GM21367 (cell line): ENCODE data around the gene BGN.

Experiments
- ATAC-seq: cut with Tn5 transposase; IDR thresholded peaks from one replicate; pipeline ENCODE4 v1.9.1; 2021; ENCODE audit not compliant: unreplicated experiment

The BGN gene

DNA sequence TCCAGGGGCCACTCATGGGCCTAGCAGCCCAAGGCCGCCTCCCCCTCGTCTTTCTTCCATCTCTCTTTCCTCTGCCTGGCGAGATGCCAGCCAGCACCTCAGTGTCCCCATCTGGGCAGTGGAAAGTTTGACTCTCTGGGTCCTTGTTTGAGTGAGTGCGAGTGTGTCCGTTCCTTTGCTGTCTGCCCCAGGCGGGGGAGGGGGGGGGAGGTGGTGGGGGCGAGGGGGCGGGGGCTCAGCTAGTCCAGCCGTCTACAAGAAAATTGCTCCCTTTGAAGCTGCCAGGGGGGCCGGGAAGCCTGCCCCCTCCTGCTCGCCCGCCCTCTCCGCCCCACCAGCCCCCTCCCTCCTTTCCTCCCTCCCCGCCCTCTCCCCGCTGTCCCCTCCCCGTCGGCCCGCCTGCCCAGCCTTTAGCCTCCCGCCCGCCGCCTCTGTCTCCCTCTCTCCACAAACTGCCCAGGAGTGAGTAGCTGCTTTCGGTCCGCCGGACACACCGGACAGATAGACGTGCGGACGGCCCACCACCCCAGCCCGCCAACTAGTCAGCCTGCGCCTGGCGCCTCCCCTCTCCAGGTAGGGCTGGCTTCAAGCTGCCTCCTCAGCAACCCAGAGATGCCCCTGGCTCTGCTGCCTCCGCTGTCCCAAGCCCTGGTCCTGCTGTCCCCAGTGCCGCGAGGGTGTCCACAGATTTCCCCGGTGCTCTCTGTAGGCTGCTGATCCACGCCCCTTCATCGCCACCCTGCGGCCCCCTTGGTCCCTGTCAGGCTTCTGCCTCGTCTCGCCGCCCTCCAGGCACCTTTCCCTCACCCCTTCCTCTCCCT, at the start of gene BGN:
Gene BGN, plus strand, starts transcription at position 440 of the 821 bp plus-strand sequence. CDS start 9,652 bp downstream, outside the sequence.
- ATAC-seq, result no peak

DNA sequence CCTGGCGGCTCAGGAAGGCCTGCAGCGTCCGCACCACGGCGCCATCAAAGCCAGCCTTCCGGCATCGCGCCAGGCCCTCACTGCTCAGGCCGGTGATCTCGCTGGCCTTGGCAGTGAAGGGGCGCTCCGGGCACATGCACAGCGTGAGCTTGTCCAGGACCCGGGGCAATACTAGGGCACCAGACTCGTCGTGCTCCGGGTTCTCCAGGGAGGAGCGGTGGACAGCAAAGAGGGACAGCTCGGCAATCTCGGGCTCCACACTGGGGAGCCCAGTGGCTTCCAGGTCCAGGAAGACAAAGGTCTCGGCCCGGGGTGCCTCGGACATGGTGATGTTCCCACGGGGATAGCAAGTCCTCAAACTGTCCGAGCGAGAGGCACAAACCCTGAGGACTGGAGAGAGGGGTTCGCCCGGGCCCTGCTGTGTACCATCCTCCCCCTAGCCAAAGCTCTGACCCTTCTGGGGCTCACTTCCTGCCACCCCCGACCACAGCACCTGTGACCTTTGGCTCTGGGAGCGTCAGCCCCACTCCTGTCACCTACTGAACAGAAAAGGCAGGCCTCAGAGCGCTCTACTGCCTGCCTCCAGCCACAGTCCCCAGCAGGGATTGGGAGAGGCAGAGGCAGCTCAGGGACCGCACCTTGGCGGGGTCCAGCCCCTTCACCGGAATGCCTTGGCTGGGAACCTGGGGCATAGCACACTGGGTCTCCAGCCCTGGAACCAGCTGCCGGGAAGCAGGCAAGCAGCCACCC, 49.5 kb upstream of the BGN start:
- no peak for ATAC-seq

DNA sequence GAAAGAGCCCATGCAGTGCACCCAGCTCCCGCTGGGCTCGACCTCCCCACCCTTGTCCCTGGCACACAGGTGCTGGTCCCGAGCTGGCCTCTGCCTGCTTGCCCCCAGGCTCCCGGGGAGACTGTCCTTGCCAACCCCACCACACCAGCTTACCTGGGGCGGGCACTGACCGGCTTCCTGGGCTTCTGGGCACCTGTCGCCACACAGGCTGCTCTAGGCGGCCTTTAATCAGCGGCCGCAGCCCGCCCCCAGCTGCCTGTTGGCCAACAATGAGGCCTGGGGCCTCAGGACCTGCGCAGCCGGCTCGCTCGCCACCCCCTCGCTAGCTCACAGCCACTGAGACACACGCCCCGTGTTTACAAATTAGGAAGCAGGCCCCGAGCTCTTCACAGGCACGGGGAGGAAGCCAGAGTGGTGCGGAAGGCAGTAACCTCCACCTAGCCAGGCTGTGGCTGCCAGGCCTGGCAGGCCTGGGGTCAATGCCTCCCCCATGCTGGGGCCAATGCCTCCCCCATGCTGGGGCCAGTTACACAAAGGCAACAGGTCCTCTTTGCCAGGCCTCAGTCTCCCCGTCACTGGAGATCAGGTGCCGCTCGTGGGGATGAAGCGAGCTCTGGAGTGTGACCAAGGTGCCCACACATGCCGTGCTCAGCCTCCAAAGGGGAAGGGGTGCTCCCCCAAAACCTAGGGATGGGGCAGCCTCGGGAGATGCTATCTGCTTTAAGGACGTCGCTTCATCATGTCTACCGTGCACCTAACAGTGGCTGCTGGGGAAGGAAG, 48.7 kb upstream of the BGN start, which contains the start of gene TREX2:
Gene TREX2, minus strand, starts transcription at position 201 of the 780 bp plus-strand sequence. CDS start 626 bp downstream, outside the sequence.
- ATAC-seq, result no peak

DNA sequence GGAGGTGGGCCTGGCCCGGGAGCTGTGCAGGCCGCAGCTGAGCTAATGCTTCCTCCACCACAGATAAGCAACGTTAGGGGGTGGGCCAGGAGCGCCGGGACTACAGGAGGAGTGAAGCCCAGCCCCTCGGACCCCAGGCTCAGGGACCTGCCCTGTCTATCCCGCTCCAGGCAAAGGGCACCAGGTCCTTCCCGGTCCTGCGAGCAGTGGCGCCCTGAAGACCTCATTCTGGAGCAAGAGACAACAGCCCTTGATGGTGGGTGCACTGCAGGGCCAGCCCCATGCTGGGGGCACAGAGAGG, 48.2 kb upstream of the BGN start:
- ATAC-seq, result no peak

DNA sequence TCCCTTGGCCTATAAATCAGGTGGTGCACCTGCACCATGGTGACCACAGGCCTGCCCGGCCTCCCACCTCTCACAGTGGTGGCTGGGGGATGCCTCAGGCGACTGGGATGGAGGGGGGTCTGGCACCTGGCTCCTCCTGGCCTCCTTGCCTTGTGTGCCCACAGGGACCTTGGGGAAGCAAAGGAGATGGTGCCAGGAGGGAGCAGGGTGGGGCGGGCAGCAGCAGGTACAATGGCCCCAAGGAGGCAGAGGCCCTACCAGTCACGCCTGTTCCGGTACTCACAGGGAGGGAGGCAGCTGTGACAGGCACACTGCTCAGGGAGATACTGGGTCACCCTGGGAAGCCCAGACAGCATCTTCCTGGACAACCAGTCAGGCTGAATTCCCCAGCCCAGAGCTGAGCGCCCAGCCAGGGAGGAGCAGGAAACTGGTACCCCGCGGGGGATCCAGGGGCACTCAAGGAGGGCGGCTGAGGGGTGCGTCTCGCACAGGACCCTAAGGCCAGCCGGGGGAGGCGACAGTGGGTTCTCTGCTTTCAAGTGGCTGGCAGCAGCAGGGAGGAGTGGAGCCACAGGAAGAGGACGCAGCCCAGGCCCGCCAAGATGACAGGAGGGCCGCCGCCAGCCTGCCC, 47.7 kb upstream of the BGN start:
- ATAC-seq, result no peak

DNA sequence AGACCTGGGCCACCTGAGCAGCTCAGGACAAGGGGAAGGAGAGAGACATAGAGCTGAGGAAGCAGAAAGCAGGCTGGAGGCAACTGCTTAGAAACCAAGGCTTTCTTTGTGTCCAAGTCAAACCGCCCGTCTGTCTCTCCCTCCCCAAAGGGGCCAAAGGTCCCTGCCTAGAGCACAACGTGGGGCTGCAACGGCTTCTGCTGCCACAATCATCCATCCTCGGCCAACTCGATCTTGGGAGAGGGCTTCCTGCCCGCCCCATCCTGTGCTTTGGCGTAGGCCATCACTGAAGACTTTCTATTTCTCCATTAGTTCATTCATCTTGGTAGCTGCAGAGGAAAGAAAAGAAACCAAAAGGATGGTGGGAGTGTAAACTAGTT, 47.2 kb upstream of the BGN start:
- no peak for ATAC-seq

DNA sequence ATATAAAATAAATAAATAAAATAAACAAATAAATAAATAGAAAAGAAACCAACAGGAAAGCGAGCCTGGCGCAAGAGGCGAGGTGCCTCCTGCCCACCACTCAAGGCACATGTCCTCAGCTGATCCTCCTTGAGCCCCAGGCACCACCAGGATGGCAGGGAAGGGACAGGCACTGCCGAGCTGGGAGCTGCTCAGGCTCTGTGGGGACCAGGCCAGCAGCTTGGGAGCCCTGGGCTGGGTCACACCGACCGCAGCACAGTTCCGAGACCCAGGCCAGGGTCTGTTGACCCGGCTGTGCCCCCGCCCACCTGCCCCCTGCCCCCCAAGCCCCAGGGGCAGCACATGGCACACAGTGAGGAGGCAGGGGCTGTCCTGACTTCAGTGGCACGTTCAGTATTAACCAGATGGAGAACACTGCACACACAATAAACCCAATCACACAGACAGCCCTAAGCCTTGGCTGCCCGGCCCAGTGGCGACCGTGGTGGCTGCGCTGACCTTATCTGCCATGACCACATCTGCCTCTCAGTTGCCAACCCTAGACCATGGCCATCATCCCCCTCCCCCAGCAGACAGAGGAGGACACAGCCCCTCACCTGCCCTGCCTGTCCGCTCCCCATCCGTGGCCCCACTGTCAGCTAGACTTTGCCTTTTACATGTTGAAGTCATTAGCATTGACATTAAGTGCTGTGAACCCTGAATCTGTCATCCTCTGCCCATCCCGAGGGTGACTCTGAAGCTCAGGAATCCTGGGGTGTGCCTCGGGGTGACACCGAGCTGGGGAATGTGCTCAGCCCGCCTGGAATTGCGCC, 46.0 kb upstream of the BGN start:
- ATAC-seq, result no peak

DNA sequence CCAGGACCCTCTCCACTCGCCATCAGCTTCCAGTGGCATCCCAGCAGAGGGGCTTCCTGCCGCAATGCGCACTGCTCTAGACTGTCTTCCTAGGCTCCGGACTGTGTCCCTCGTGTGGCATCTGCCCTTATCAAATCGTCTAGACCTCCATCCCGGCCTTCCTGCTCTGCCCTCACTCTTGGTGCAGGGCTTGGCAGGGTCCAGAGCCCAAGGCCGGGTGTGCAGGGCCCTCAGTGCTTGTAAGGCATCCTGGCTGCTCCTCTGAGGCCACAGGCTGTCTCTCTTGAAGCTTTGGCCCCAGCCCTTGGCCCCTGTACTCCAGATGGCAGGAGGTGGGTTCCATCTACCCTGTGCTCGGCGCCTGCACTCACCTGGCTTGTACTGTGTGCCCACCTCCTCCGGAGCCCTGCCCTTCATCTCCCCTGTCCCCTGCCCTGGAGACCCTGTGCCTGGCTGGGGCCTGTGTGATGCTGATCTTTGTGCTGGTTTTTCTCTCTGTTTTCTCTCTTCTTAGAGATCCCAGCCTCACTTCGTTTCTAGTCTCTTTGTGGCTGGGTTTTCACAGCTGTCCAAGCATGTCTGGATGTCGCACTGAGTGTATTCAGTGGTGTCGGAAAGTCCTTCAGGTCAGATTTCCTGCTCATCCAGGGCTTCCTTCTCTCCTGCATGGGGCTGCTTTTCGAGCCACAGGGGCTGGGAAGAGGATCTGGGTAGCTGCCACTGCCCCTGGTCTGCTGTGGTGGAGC, 45.2 kb upstream of the BGN start:
- no peak for ATAC-seq

DNA sequence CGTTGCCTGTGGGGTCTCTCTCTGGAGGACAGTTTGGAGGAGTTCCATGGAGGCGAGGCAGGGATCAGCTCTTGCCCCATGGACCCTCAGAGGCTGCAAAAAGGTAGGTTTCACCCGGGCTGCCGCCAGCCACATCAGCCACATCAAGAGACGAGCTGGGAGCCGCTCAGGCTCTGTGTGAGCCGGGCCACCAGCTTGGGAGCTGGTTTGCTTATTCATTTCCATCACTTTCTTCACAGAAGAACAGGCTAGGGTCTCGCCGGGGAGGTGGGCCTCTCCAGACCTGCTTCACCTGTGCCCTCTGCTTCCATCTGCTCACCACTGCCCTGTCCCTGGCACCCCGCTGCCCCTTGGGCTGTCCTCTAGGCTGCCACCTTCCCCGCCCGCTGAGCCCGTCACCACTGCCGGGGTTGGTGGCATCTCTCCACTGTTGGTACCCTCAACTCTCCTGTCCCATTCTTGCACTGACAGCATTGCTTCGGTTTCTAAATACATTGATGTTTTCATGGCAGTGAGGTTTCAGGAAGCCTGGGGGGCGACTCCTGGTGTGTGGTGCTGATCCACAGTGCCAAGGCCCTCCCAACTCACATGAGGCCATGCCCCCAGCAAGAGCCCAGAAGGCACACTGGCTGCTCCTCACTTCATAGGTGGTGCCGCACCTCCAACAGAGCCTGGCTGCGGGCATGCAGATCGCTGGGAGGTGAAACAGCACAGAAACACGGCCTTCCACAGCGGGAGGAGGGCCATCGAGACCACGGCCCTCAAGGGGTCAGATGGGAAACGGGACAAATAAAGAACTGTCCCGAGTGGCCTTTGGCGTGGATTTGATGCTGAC, 44.4 kb upstream of the BGN start:
- no peak for ATAC-seq

DNA sequence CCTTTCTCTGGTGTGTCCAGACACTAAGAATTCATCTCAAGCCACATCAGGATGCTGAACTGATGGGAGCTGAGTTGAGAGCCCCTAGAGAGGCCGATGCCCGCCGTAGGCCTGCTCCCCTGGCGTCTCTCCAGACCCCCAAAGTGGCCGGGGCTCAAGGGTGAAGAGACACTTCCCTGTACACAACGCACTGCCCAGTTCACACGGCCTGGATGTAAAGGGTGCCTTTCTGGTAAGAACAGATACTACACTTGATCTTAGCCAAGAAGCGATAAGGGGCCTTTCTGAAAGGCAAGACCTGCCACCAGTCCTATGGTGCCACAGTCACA, 43.9 kb upstream of the BGN start:
- no peak for ATAC-seq

DNA sequence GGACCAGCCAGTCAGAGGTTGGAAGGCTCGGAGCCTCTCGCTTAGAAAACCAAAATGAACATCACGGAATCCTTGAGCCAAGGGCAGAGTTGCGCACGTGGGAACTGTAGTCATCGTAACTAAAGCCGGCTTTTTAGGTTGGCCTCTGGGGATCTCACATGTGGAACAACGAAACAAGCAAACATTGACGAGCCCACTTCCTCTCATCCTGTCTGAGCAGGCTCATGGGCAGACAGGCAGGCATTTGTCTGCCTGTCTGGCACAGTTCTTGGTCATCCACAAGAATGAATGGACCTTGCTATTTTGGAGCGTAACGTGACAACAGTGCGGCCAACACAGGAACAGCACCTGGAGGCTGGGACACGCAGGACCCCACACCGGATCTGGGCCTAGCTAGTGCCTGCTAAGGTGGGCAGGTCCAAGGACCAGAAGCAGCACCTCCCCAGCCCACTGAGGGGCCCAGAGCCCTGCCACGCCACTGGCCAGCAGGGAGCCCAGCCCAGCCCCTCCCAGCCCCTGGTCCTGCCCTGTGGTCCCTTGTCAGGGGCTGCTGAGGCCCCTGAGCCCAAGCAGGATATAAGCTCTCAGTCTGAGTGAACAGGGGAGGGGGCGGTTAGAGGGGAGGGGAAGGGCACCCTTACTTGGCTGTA, 39.8 kb upstream of the BGN start:
- no peak for ATAC-seq

DNA sequence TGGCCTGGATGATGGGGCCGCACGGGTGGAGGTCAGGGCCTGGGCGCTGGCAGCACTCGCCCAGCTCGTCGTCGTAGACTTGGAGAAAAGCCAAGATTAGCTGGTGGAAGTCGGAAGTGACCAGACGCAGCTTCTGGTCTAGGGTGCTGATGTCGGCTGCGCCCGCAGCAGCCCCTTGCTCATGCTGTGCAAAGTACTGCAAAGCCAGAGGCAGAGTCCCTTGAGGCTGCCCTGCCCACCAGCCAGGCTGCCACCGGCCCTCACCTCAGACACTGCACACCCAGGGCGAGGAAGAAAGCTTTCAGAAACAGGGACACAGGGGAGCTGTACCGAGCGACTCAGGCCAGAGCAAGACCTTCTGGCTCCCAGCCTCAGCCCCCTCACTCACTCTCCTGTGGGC, 39.2 kb upstream of the BGN start:
- ATAC-seq, result no peak

DNA sequence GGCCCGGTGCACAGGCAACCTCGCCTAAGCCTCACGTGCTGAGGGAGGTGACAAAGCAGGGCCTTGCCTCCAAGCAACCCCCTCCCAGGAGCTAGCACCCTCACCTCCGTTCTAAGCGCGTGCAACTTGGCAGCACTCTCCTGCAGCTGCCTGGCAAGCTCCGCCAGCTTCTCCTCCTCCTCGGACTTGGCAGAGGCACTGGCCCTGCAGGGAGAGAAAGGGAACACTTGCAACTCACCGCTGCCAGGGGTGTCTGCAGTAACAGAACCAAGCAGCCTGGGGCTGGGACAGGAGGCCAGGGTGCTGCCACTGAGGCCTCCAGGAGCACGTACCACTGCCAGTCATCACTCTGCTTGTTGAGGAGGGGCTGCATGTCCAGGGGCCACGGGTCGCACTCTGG, 38.6 kb upstream of the BGN start:
- ATAC-seq, result no peak

DNA sequence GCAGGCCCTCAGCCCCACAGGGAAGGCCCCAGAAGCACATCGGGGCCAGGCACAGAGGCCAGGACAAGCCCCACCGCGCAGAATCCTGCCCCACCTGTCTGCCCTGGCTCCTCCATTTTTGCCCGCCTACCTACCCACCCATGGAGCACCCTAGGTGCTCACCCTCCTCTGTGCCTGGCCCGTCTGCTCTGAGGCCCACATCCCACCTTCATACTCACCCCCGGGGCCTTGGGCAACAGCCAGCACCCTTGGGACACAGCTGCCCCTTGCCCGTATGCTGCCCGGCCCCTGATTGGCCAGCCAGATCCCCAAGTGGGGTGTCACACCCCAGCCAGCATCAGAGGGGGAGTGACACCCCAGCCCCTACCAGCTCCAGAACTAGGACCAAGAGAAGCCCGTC, 38.1 kb upstream of the BGN start:
- no peak for ATAC-seq

DNA sequence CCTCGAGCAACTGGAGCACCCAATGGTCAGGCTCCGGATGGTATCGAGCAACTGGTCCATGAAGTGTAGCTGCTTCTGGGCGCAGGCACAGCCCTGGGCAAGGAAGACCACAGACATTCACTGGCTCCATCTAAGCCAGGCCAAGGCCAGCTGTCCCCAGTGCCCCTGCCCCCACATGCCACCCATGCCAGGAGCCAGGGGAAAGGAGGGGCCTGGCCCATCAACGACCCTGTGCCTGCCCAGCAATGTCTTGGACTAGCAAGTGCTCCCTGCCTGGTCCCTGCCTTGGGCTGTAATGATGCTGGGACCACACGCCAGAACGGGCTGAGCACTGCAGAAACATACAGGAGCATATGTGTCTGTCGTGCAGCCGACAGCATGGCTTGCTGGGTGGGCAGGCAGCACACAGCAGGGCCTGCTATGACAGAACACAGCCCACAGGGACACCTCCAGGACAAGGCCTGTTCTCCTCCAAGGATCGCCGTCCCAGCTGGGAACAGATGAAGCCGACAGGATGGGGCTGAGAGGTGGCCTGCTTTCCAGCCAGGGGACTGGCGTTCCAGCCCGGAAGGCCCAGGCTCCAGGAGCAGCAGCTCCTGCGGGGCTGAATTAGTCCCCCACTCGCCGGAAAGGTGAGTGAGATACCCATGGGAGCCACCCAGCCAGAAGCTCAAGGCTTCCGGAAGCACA, 37.5 kb upstream of the BGN start:
- no peak for ATAC-seq

DNA sequence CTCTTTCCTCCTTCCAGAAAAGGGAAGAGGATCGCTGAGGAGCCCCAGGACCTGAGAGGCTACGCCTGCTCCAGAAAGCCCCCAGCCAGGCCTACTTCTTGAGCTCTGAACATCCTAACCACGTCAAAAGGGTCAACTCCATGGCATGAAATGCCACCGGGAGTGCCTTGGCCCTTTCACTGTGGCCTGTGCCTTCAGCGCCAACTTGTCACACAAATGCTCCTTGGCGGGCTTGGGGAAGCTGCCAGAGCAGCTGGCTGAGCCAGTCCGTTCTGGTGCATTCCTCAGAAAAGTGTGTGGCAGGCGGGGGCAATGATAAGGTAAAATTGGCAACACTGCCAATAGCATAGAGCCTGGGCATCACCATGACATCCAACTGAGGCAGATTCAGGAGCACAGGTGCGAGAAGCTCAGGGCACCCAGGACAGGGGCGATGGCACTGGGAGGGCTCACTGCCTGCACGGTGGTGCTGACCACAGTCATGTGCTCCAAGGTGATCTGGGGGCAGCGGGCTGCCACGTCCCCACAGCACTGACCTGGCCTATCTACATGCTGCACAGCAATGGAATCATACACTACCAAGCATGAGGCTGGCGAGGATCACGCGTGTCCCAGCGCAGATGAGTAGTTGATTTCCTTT, 36.8 kb upstream of the BGN start:
- ATAC-seq, result no peak

DNA sequence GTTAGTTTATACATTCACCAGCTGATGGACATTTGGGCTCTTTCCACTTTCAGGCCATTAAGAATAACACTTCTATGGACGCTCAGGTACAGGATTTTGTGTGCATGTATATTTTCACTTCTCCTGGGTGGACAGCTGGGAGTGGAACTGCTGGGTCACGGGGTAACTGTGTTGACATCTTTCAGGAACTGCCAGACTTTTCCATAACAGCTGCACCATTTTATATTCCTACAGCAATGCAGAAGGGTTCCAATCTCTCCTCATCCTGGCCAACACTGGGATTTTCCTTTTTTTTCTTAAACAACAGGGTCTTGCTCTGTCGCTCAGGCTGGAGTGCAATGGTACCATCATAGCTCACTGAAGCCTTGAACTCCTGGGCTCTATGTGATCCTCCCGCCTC, 36.3 kb upstream of the BGN start:
- no peak for ATAC-seq
